Retinal pigment epithelial cell (primary cell): Measurements from ENCODE around the gene VGLL3.
"Not testable (repeated sequence)": the region's sequence is repeated elsewhere in the genome, so short reads cannot be mapped to it uniquely, and the experiment has no call there.

Experiments used
- DNase-seq: peaks from one replicate; pipeline ENCODE4 v3.0.0-alpha.2; 2010; ENCODE audit warnings: low read depth
- H3K4me3 ChIP-seq: 2 replicates; pipeline ENCODE4 v1.5.1; 2011; ENCODE audit warnings: mild to moderate bottlenecking, low read length, control low read depth, moderate library complexity
- TF ChIP-seq, protein P1 (sequence below): conservative IDR thresholded peaks from 2 replicates; pipeline ENCODE4 v1.5.1; 2011; ENCODE audit warnings: low read depth, low read length, control low read depth, inconsistent platforms

Gene VGLL3, protein sequence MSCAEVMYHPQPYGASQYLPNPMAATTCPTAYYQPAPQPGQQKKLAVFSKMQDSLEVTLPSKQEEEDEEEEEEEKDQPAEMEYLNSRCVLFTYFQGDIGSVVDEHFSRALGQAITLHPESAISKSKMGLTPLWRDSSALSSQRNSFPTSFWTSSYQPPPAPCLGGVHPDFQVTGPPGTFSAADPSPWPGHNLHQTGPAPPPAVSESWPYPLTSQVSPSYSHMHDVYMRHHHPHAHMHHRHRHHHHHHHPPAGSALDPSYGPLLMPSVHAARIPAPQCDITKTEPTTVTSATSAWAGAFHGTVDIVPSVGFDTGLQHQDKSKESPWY

DNA sequence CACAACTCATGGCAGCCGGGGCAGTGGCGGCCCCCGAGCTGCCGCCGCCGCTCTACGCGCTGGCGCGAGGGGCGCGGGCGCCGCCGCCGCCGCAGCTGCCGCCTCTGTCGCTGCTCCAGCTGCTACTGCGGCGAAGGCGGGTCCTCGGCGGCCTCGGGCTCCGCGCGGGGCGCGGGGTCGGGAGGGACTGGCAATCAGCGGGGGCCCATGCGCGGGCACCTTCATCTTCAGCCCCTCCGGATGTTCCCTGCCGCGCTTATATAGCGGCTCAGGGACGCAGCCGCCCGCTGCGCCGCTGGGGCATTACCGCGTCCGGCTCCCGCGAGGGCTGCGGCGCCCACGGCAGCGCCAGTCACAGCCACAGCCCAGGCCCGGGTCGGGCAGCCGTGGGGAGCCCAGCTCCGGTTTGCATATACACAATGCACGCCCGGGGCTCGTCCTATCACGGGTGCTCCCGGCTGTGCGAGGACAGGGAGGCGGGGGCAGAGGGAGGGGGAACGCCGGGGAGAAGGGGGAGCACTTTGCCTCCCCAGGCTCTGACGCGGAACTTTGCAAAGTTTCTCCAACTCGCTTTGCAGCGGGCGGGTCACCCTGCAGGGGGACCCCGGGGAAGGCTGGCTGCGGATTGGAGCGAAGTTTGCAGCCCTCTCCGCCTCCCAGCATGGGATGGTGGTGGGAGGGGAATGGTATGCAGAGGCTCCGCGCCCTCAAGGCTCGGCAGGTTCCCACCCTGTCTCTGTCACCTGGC lies at the start of gene VGLL3:
Gene VGLL3, minus strand, starts transcription at position 416 of the 748 bp plus-strand sequence. Its CDS starts 406 bp downstream, at position 10.
- H3K4me3 ChIP-seq, result peak within 1 kb of the TSS; percentile 82
- TF ChIP-seq, protein P1, sequence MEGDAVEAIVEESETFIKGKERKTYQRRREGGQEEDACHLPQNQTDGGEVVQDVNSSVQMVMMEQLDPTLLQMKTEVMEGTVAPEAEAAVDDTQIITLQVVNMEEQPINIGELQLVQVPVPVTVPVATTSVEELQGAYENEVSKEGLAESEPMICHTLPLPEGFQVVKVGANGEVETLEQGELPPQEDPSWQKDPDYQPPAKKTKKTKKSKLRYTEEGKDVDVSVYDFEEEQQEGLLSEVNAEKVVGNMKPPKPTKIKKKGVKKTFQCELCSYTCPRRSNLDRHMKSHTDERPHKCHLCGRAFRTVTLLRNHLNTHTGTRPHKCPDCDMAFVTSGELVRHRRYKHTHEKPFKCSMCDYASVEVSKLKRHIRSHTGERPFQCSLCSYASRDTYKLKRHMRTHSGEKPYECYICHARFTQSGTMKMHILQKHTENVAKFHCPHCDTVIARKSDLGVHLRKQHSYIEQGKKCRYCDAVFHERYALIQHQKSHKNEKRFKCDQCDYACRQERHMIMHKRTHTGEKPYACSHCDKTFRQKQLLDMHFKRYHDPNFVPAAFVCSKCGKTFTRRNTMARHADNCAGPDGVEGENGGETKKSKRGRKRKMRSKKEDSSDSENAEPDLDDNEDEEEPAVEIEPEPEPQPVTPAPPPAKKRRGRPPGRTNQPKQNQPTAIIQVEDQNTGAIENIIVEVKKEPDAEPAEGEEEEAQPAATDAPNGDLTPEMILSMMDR, result peak; percentile 20
- DNase-seq, result peak; percentile 47

- TF ChIP-seq, protein P1, result no peak
- H3K4me3 ChIP-seq, result no peak overlapping the region
- DNase-seq, result no peak
These were observed 46.7 kb upstream of the VGLL3 start for GRCh38 chr3:87037652-87038051.

DNA sequence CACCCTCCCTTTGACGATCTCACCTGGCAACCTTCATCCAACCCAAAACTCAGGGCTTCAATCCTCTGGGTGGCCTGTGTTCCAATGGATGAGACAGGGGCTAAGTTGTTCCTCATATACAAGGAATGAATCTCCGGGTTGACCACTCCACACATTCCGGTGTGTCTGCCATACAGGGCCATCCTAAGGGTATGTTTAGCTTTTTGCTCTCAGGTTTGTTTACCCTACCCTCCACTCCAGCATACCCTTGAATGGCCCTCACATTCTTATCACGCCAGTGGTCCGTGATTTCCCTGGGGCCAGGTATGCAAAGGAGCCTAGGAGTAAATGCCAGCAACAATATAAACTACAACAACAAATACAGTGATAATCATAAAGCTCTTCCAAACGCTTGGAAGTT lies 45.7 kb upstream of the VGLL3 start:
- TF ChIP-seq, protein P1, result no peak
- H3K4me3 ChIP-seq, result no peak overlapping the region
- DNase-seq, result no peak

DNA sequence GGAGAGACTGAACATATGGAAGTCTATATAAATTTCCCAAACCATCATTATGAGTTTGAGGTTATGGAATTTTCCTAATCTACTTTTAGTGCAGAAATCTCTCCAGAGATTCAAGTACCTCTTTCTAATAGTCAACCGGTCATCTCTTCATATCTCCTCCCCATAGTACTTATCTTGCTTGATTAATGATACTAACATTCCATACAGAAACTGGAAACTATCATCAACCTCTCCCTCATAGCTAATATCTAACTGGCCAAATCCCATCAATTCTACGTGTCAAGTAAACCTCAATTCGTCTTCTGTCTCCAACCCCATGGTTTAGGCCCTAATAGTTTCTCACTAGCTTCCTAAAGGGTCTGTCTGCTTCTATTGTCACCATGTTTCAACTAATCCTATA lies 44.4 kb upstream of the VGLL3 start:
- TF ChIP-seq, protein P1, result no peak
- DNase-seq, result no peak
- no peak overlapping the region for H3K4me3 ChIP-seq

- DNase-seq, result no peak
- TF ChIP-seq, protein P1, result no peak
- H3K4me3 ChIP-seq, result no peak overlapping the region
These were observed 42.3 kb upstream of the VGLL3 start for GRCh38 chr3:87033205-87033604.

DNA sequence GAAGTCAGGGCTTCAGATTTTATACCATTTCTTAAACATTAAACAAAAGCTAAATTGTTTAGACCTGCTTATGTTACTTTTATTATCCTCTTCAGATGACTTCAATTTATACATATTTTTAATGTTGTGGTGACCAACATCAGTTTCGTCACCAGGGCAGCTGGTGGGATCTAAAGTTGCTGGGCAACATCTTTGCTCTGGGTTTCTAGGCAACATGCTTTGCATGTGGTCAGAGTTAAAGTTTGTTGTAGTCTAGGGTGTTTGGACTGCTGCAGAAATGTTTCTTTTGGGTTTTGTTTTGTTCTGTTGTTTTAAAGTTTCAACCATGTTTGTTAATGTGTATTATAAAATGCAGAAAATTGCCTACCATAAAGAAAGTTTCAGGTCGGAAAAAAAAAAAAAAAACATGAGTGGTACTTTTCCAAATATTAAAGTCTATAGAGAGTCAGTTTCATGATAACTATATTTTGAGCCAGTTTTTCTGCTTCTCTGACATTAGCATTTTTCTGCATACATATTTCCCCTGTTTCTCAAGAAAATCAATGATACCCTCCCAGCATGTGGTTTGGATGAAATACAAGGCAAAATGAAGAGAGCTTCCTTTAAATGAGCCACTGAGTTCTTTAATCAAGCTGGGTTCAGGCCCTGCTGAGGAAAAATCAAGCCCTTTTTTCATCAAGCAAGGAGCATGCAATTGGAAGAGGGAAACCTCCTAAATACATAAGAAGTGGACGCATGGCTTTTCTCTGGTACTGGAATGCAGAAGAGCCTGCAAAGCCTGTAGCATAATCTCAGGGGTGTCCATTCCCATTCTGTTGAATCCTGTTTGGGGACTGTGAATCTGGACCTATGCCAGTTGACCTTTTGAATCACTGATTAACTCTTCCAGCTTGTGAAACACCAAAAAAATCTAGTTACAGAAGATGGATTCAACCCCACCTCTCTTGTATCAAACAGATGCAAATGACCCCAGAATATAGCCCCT lies 35.0 kb upstream of the VGLL3 start:
- TF ChIP-seq, protein P1, result no peak

DNA sequence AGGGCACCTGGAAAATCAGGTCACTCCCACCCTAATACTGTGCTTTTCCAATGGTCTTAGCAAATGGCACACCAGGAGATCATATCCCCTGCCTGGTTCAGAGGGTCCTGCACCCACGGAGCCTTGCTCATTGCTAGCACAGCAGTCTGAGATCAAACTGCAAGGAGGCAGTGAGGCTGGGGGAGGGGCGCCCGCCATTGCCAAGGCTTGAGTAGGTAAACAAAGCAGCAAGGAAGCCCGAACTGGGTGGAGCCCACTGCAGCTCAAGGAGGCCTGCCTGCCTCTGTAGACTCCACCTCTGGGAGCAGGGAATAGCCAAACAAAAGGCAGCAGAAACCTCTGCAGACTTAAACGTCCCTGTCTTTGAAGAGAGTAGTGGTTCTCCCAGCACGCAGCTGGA lies 26.4 kb upstream of the VGLL3 start:
- DNase-seq, H3K4me3 ChIP-seq: not testable (repeated sequence)

More for the DNA sequence above, 35.0 kb upstream of the VGLL3 start:
- no peak overlapping the region for H3K4me3 ChIP-seq
- no peak for DNase-seq
